GM19372 (cell line): ENCODE data around the gene METRN.
"Not testable (repeated sequence)": the region's sequence is repeated elsewhere in the genome, so short reads cannot be mapped to it uniquely, and the experiment has no call there.

ENCODE experiments used
- ATAC-seq: cut with Tn5 transposase; IDR thresholded peaks from one replicate; pipeline ENCODE4 v1.9.1; 2021; ENCODE audit warnings: mild to moderate bottlenecking, low read depth, moderate library complexity; ENCODE audit not compliant: unreplicated experiment

METRN gene

DNA sequence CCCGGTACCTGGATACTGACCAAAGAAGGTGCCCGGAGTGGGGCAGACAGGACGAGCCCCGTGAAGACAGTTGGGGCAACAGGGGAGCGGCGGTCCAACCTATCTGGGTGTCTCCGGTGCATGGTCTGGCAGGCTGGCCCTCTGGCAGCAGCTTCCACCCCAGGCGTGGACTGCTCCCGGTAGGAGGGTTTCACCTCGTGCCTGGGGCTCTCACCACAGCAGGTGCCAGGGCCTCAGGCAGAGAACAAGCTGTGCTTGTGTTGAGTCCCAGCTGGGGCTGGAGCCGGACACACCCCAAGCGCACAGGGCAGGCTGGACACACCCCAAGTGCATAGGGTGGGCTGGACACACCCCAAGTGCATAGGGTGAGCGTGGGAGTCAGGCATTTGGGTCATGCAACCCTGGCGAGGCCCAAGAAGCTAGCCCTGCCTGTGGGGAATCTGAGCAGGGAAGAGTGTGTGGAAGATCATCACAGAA, 7.8 kb upstream of the METRN start:
- no peak for ATAC-seq

DNA sequence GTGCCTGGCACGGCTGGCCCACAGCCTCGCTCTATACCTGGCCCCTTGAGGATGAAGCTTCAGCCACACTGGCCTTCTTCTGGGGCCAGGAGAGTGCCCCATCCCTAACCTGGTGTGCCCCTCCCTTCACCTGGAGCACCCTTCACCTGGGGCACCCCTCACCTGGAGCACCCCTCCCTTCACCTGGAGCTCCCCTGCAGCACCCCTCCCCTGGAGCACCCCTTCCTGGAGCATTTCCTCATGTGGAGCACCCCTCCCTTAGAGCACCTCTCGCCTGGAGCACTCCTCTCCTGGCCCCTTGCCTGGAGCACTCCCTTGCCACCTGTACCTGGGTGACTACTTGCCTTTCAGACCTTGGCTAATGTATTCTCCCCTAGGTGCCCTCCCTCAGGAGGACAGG, 6.9 kb upstream of the METRN start:
- ATAC-seq, result no peak

DNA sequence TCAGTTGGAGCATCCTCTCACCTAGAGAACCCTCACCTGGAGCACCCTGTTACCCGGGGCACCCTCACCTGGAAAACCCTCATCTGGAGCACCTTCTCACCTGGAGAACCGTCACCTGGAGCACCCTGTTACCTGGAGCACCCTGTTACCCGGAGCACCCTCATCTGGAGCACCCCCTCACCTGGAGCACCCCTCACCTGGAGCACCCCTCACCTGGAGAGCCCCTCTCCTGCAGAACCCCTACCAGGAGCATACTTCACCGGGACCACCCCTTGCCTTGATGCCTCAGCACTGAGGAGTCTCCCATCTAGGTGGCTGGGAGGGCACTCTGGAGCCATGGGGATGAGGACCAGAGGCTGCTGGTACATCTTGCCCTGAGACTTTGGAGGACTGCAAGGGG, 6.0 kb upstream of the METRN start:
- ATAC-seq, result no peak

DNA sequence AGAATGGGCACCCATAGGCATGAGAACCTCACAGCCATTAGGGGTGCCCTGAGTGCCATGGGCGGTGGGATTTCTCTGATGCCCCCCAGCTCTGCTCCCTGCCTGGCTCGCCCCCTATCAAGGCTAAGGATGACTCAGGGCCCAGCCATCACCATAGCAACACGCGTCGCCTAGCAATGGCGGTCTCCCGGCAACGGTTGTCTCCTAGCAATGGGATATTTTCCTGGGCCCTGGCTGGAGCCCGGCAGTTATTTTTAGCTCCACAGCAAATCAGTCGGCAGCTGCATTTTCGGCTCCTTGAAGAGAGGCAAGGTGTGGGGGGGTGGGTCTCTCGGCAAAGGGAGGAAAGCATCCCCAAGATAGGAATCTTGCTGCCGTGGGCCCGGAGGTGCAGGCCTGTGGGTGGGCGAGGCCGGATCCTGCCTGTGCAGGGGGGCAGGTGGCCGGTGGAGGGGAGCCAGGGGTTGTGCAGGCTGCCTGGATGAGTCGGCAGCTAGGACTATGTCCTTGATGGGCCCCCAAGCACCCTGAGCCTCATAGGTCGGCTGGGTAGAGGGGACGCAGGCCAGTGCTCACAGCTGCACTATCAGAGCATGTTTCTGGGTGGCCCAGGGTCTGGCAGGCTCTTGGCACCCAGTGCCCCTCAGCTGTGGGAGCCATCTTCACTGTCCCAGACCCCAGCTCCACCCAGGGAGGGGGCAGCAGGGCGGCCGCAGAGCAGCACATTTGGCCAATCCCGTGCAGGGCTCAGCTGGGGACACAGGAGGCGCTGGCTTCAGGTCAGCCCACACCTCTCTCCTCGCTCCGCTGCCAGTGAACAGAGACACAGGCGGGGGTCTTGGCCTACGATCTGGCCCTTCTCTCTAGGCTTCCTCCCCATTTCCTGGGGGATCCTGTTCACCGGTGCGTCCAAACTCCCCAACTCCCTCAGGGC, 5.1 kb upstream of the METRN start:
- no peak for ATAC-seq

DNA sequence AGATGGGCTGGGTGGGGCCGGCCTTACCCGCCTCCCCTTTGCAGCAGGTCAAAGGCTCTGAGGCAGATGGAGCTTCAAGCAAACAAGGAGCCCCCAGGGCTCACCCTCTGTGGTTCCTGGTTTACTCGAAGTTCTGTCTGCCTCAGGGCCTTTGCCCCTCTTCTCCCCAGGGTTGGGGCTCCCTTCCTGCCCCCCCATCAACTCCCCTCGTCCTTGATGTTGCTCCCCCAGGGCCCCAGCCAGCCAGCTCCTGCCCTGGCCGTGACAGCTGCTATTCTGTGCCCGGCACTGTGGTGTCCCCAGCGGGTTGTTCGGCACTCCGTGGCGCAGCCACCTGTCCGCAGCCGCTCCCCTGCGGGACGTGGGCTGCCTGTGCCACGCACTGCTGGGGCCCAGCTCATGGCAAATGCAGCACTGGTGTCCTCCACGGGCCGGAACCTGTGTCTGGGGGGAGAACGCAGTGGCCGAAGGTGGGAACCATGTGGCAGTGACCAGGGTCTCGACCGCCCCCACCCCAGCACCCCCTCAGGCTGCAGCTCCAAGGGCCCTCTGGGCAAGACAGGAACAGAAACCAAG, 4.3 kb upstream of the METRN start:
- ATAC-seq, result no peak

DNA sequence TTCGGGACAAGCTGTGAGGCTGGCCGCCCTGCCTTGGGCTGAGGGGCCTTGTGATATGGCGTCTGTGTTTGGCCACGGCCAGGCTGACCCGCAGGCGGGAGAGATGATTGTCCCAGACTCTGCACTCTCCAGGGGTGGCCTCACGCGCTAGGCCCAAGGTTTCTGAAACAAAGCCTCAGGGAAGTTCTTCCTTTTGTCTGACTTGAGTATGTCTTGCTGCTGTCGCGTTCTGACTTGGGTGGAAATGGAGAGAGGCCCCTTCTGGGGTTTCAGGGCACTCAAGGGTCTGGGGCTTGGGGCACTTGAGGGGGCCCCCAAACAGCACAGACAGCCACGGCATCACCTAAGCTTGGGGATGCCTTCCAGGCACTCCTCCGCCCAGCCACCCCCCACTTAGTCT, 3.8 kb upstream of the METRN start:
- ATAC-seq, result no peak

DNA sequence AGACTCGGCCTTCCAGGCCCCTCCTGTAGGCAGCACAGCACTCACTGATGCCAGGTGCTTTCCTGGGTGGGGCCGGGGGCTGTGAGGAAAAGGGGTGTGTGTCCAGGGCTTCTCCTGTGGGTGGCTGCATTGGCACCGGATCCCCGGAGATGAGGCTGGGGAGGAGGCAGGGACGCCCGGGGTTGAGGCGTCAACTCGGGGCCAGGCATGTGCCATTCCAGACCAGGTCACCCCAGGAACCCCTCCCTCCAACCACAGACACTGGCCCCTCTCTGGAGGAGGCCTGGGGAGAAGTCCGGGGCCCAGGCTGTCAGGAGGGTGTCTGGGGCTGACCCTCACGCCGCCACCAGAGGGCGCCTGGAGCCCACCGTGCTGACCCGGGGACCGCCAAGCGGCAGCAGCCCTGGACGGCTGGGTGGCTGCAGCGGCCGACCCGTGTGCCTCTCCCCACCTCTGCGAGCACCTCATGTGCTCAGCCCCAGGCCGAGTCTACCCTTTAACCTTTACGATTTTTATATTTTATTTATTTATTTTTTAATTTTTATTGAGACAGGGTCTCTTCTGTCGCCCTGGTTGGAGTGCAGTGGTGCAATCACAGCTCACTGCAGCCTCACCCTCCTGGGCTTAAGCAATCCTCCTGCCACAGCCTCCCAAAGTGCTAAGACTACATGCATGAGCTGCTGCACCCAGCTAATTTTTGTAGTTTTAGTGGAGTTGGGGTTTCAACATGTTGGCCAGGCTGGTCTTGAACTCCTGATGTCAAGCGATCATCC, 3.2 kb upstream of the METRN start:
- no peak for ATAC-seq

DNA sequence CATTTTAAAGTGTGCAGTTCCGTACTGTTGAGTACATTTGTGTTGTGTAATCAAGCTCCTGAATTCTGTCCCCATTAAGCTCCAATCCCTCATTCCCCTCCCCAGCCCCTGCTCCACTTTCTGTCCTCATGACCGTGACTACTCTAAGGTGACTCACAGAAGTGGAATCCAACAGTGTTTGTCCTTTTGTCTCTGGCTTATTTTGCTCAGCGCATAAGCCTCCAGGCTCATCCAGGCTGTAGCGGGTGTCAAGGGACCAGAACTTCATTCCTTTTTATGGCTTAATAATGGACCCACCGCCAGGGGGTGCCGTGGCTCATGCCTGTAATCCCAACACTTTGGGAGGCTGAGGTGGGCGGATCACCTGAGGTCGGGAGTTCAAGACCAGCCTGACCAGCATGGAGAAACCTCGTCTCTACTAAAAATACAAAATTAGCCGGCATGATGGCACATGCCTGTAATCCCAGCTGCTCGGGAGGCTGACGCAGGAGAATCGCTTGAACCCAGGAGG, 2.1 kb upstream of the METRN start:
- not testable (repeated sequence) for ATAC-seq

DNA sequence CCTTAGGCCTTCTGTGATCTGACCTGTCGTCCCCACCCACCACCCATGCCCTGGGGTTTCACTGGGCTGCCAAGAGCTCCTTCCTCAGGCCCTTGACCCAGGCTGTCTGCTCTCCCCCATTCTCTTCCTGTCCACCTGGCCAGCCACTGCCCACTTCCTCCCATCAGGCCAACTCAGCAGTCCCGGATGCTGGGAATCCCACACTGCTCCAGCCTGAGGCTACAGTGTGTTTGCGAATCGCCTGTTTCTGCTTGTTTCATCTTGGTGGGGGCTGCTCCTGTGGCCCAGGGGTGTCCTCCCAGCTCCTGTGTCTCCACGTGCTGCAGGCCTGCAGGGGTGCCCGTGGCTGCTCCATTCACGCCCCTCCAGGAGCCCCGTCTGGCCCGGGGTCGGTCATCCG, 839 bp upstream of the METRN start:
- no peak for ATAC-seq

DNA sequence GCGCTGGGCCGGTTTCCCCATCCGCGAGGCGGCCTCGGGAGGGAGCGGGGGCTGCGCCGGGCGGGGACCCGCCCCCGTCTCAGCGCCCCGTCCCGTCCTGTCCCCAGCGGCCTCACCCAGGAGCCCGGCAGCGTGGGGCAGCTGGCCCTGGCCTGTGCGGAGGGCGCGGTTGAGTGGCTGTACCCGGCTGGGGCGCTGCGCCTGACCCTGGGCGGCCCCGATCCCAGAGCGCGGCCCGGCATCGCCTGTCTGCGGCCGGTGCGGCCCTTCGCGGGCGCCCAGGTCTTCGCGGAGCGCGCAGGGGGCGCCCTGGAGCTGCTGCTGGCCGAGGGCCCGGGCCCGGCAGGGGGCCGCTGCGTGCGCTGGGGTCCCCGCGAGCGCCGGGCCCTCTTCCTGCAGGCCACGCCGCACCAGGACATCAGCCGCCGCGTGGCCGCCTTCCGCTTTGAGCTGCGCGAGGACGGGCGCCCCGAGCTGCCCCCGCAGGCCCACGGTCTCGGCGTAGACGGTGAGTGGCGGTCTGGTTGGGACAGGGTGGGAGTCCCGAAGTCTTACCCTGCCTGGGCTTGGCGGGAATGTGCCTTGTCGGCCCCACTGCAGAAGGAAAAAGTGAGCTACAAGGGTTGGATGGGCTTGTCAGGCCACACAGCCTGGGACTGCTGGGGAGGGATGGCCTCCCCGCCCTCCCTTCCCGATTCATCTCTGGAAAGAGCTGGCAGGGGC, 720 bp downstream of the METRN start:
- peak; percentile 16 for ATAC-seq

DNA sequence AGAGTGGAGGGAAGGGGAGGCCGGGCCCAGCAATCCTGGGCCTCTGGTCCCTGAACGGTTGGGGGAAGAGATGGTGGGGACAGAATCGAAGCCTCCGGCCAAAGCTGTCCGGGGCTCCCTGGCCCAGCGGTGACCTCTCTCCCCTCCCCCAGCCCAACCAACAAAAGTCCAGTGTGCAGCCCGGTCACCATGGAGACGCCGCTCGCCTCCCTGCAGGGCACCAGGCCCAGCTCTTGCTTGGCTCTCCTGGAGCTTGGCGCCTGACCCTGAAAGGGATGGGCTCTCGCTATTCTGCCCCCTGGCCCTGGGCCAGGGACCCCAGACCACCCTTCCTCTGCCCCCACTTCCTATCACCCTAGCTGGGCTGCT, 1.3 kb downstream of the METRN start:
- no peak for ATAC-seq

DNA sequence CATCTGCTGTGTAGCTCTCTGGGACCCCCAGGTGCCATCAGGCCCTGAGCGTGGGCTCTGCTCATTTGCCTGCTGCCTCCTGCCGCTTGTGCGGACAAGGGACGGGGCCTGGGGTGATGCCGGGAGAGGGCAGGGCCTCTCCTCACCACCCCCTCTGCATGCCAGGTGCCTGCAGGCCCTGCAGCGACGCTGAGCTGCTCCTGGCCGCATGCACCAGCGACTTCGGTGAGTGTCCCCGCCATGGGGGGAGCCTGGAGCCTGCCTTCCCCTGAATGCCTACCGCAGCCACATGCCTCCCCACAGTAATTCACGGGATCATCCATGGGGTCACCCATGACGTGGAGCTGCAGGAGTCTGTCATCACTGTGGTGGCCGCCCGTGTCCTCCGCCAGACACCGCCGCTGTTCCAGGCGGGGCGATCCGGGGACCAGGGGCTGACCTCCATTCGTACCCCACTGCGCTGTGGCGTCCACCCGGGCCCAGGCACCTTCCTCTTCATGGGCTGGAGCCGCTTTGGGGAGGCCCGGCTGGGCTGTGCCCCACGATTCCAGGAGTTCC, 1.9 kb downstream of the METRN start:
- no peak for ATAC-seq

DNA sequence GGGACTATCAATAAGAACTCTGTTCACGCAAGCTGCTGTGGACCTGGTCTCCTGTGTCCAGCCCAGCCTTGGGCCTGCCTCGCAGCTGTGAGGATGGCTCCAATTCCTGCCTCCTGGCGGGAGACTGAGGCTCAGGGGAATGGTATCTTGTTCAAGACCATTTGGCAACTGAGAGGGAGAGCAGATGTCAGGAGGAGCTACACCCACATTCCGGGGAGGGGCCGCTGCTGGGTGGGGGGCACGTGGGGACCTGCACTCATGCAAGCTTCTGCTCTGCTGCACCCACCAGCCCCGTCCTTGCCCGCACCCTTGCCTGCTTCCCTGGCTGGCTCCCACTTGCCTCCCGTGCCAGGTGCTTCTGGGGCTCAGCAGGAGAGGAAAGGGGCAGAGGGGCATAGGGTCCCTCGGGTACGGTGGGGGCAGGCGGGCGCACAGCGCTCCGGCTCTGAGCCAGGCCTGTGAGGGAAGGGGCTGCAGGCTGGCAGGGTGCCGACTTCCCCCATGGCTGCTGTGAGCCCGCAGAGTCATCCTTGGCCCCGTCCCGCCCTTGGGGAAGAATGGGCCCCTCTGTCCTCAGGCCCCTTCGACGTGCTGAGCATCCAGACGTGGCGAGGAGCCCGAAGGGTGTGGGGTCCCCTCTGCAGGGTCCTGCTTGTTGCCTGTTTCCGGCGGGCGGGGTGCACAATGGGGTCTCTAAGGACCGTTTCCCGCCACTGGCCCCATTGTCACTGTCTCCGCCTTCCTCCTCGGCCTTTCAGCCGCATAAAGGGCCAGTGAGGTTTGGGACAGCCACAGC, 2.7 kb downstream of the METRN start:
- no peak for ATAC-seq

DNA sequence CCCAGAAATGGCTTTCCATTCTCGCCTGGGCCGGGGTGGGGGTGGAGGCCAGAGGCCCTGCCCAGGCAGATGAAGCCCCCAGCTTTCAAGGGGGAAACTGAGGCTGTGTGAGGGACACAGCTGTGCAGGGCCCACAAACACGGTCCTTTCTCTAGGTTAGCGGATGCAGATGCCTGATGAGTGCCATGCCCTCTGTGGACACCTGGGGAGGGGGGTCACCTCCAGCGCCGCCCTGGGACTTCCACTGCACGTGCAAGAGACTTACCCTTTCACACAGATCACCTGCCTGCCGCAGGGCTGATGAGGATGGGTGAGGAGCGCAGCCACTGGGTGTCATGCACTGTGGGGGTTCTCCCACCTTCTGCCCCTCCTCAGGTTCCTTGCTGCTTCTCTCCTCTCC, 3.5 kb downstream of the METRN start:
- no peak for ATAC-seq

DNA sequence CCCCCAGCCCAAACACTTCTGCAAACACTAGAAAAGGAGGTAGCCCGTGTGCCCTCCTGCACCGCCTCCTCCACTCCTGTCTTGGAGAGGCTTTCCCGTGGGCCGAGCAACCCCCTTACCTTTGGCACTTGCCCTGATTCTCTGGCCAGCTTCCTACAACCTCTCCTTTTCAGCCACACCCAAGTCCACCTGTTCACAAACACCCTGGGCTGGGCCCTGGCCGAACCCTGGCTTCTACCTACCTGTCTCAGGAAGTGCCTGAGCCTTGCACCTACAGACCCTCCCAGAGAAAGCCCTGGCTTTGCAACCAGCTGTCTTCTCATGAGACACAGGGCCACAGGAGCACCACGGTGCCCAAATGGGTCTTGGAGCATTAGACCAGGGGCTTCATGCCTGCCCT, 4.0 kb downstream of the METRN start:
- no peak for ATAC-seq

DNA sequence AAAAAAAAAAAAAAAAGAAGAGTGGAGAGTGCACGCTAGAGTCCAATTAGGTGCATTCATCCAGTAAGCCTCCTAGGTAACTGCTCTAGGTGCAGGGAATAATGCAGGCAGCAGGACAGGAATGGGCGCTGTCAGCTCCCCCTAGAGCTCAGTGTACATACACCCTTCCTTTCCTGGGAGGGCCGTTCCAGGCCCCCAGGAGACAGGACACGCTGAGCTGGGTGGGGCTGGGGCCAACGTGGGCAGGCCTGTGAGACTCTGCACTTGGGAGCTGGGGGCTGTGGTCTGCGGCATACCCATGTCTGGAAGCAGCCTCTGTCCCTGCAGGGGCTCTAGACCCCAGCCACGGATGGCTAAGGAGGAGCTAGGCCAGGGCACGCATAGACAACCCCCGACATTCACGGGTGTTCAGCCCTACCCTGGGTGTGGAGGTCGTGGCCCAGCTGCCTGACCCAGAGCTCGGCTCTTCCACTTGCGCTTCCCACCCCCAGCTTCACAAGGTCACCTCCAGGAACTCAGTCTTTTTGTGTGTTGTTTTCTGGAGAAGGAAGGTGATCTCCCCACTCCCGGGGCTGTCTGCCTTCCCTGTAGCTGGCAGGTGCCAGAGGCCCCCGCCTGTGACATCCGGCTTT, 5.0 kb downstream of the METRN start:
- ATAC-seq, result no peak

DNA sequence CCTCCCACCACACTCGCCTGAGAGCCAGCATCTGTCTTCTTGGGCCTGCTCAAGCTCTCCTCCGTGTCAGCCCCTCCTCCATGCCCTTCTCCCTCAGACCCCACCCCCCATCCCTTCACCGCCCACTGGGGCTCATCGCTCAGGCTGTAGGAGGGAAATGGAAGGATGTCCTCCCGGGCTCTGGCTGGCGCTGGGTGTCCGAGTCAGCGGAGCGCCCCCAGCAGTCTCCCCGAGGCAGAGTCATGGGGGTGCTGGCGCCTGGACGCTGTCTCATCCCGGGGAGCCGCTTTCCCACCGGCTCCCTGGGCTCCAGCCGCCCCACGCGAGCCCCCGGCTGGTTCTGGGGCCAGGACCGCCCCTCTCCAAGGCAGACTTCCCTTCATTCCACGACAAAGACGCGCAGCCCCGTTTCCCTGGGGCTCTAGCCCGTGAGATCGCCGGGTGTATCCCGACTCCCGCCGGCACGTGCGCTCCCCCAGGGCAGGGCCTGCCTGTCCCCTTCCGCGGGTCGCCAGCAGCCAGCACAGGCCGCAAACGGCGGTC, 5.6 kb downstream of the METRN start:
- peak; percentile 19 for ATAC-seq

DNA sequence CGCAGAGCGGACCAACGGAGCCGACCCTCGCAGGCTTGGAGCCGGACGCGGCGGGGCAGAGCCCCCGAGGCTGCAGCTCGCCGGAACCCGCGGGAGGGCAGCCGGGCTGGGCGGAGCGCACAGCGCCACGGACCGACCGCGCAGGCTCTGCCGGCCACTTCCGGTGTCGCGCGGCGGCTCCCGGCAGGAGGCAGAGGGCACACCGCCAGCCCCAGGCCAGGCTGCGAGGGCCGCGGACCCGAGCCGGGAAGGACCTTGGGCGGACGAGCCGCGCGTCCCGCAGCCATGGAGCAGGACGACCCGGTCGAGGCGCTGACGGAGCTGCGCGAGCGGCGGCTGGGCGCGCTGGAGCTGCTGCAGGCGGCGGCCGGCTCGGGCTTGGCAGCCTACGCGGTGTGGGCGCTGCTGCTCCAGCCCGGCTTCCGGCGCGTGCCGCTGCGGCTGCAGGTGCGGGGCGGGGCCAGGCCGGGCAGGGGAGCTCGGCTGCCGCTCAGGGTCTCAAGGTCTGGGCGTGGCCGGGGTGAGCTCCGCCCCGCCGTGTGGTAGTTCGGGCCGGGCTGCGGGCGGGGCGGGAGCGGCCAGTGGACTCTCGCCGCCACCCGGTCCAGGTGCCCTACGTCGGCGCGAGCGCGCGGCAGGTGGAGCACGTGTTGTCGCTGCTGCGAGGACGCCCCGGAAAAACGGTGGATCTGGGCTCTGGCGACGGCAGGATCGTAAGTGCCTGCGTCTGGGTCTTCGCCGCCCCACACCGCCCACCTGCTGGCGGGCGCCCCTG, 6.3 kb downstream of the METRN start, which contains the start of gene ANTKMT:
TSS of gene ANTKMT (plus strand) at position 157 of the 775 bp plus-strand sequence. CDS start at position 286, 129 bp downstream.
- peak; percentile 74 for ATAC-seq
